ENCODE results near the gene NEMP1. TPM values are rescaled to one million over a fixed set of nuclear protein-coding genes. Genes with fewer than 3 reads are reported as not detected.
"Not testable (repeated sequence)": the region's sequence is repeated elsewhere in the genome, so short reads cannot be mapped to it uniquely, and the experiment has no call there.

NEMP1 gene
- total RNA-seq, 1 experiment from 2014 or later = 23.9 TPM

DNA sequence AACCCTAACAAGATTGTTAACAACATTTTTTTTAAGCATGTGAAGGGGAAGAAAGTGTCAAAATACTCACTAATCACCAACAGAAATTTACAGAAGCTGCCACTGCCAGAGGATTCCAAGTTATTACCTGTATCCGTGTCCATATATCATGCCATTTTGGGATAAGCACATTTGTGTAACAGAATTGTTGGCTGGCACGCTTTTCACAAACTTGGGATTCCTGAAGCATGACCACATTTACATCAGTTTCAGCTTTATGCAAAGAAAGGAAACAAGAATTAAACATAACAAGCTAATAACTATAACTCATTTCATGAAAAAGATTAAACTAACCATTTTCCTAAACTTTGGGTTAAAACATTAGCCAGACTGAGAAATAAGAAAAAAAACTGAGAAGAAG, 5.9 kb downstream of the NEMP1 start:
- no peak for DNase-seq (ENCODE audit: low spot score)
- in situ Hi-C loops (cut with HindIII; ENCODE audit: low sequenced_read_pairs) = no loop called here

- DNase-seq (ENCODE audit: low spot score) = peak; percentile 83
- in situ Hi-C loops (cut with HindIII; ENCODE audit: low sequenced_read_pairs) = no loop called here
Observed at GRCh38 chr12:57069523-57069922, 9.1 kb downstream of the NEMP1 start.

DNA sequence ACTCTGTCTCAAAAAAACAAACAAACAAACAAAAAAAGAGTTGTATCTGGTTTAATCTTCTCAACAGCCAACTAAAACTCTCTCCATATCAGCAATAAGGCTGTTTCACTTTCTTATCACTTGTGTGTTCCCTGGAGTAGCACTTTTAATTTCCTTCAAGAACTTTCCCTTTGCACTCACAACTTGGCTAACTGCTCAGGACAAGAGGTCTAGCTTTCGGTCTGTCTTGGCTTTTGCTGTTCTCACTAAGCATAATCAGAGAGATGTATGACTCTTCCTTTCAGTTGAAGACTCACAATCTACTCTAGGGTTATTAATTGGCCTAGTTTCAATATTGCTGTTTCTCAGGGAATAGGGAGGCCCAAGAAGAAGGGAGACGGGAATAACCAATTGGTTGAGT, 12.3 kb downstream of the NEMP1 start:
- no peak for DNase-seq (ENCODE audit: low spot score)
- in situ Hi-C loops (cut with HindIII; ENCODE audit: low sequenced_read_pairs) = no loop called here

DNA sequence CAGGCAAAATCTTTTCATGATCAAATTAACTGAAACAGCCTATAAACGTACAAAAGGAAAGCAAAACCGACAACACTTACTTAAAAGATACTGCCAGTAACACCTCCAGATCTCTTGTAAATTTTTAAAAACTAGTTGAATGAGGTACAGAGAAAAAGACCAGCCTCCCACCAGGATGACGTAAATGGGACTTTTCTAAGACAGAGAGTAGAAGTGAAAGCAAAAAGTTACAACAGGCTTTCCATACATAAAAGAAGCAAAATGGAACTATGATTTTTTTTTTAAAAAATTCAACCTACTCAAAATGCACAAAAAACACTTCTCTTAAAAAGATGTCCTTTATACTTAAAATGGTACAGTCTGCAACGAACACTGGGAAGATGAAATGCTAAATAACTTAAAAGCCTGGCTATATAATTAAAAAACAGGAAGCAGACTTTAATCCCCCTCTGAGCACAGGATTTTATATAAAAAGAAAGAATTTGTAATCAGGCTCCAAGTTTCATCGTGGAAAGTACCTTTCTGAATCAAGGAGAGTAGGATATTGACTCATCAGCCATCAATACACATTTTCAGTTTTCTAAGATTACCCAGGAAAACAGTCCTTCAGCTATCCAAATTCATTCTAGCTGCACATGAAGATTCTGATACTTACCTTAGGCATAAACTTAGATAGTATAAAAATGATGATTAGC, 14.5 kb downstream of the NEMP1 start:
- in situ Hi-C loops (cut with HindIII; ENCODE audit: low sequenced_read_pairs) = no loop called here
- DNase-seq (ENCODE audit: low spot score) = no peak

DNA sequence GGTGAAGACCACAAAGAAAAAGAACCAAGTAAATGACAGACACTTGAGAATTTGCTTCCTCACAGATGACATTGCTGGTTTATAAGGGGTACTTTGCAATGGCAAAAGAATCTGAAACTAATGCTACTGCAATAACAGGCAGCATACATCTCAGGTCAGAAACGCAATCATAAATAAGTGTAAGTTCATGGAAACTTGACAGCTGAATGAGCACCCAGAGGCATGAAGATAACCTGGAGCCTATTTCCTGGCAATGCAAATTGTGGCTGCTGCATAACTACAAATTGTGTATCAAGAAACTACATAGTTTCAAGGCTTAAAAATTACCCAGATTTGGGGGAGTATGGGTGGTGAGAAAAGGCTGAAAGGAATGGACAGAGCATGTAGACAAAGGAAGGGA, 20.1 kb downstream of the NEMP1 start:
- in situ Hi-C loops (cut with HindIII; ENCODE audit: low sequenced_read_pairs) = no loop called here

GRCh38 chr12:57057067-57057751, 21.4 kb downstream of the NEMP1 start:
- in situ Hi-C loops (cut with HindIII; ENCODE audit: low sequenced_read_pairs) = no loop called here
- DNase-seq (ENCODE audit: low spot score) = no peak

More for the DNA sequence above, 20.1 kb downstream of the NEMP1 start:
- no peak for DNase-seq (ENCODE audit: low spot score)

- in situ Hi-C loops (cut with HindIII; ENCODE audit: low sequenced_read_pairs) = no loop called here
- no peak for DNase-seq (ENCODE audit: low spot score)
Observed at GRCh38 chr12:57055824-57056223, 22.8 kb downstream of the NEMP1 start.

- in situ Hi-C loops (cut with HindIII; ENCODE audit: low sequenced_read_pairs) = not testable (repeated sequence)
Observed at GRCh38 chr12:57053901-57054300, 24.7 kb downstream of the NEMP1 start.

DNA sequence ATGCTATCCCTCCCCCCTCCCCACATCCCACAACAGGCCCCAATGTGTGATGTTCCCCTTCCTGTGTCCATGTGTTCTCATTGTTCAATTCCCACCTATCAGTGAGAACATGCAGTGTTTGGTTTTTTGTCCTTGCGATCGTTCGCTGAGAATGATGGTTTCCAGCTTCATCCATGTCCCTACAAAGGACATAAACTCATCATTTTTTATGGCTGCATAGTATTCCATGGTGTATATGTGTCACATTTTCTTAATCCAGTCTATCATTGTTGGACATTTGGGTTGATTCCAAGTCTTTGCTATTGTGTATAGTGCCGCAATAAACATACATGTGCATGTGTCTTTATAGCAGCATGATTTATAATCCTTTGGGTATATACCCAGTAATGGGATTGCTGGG, 25.4 kb downstream of the NEMP1 start:
- DNase-seq (ENCODE audit: low spot score); in situ Hi-C loops (cut with HindIII; ENCODE audit: low sequenced_read_pairs): not testable (repeated sequence)

More at GRCh38 chr12:57053901-57054300, 24.7 kb downstream of the NEMP1 start:
- not testable (repeated sequence) for DNase-seq (ENCODE audit: low spot score)

- no peak for DNase-seq (ENCODE audit: low spot score)
- in situ Hi-C loops (cut with HindIII; ENCODE audit: low sequenced_read_pairs) = no loop called here
Observed at GRCh38 chr12:57051011-57051410, 27.6 kb downstream of the NEMP1 start.

DNA sequence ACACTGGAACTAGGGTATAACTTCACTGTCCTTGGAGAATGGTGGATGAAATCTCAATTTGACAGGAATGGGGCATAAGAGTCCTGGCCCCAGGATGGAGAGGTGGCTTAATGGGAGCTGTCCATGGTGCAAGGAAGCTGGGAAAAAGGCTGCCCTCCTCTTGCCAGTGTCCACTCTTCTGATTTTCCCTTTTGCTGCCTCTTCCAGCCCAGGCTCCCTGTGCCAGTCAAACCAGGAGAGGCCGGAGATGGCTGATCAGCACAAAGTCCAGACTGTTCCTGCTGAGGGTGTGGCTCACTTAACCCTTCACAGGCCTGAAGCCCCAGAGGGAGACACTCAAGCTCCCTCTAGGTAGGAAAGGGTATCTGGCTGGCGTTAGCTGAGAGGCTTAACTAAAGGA, 28.7 kb downstream of the NEMP1 start, which contains the start of gene MYO1A:
TSS of gene MYO1A (minus strand) at position 240 of the 400 bp plus-strand sequence. CDS start 1,806 bp downstream, outside the sequence.
- in situ Hi-C loops (cut with HindIII; ENCODE audit: low sequenced_read_pairs) = no loop called here
- DNase-seq (ENCODE audit: low spot score) = no peak

DNA sequence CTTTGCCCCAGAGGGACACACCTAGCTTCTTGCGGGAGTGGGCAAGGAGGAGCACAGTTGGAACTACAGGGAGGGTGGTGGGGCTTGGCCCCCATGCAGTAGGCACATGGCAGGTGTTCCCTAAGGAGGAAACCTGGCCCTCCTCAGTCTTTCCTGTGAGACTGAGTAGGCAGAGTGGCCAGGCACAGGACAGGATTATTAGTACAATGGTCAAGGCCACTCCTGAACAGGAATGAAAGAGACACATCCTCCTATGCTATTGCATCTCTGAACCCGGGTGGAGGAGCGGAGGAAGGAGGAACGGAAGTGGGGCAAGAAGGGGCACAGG, 29.5 kb downstream of the NEMP1 start:
- DNase-seq (ENCODE audit: low spot score) = no peak
- in situ Hi-C loops (cut with HindIII; ENCODE audit: low sequenced_read_pairs) = no loop called here

DNA sequence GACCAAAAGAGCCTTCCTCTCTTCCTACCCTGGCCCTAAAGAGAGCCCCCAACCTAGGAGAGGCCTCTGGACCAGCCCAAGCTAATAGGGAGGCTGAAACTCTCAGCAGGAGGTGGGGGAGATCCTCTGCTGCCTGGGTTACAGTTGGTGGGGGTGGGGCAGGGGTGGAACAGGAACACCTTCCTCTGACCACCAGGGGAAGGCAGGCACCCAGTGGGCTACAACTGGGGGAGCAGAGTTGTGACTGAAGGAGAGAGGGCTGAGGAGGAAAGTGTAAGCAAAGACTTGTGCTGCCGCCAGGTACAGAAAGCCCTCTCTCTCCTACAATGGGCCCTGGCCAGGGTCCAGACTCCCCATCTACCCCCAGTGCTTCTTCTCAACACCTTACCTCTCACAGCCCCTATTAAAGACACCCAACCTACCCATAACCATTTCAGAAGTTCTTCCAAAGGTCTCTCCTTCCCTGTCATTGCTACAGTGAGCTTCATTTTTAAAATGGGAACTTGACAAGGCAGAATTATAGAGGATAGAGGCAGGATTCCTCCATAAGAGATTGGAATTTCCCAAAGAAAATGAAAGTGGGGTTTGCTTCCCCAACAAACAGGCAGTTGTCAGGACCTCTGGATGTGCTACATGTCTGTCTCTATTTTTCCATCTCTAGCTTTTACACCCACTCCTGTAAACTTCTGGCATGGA, 30.0 kb downstream of the NEMP1 start:
- in situ Hi-C loops (cut with HindIII; ENCODE audit: low sequenced_read_pairs) = no loop called here
- DNase-seq (ENCODE audit: low spot score) = no peak

- in situ Hi-C loops (cut with HindIII; ENCODE audit: low sequenced_read_pairs) = no loop called here
Observed at GRCh38 chr12:57047981-57048380, 30.6 kb downstream of the NEMP1 start.

GRCh38 chr12:57046947-57047890, 31.4 kb downstream of the NEMP1 start:
- in situ Hi-C loops (cut with HindIII; ENCODE audit: low sequenced_read_pairs) = no loop called here
- no peak for DNase-seq (ENCODE audit: low spot score)

More at GRCh38 chr12:57047981-57048380, 30.6 kb downstream of the NEMP1 start:
- no peak for DNase-seq (ENCODE audit: low spot score)

DNA sequence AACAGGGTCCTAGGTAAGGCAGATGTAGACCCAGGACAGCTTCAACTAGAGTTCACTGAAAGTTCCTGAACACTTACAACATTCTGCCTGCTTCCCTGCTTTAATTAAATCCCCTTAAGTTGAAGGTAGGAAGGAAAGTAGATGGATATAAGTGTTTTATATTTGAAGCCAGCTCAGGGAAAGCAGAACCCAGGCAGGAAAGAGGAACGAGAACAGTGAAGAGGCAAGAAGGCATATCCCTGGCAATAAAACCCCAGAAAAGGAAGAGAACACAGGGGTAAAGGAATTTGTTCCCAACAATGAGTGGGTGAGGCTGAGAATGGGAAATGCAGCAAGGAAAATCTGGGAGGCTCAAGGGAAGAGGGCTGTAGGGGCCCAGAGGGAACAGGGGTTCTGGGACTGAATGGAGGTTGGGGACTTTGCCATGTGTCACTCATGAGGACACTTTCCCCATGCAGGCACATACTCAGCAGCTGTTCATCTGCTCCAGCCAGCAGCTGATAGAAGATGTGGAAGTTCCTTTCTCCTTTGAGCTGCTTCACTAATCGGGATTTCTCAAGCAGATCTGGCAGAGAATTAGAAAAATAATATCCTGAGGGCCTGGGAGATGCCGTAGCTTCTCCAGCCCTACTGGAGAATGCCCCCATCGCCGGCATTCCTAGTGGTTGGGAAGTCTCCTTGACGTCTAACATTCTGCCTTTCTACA, 32.4 kb downstream of the NEMP1 start:
- no peak for DNase-seq (ENCODE audit: low spot score)
- in situ Hi-C loops (cut with HindIII; ENCODE audit: low sequenced_read_pairs) = no loop called here

- in situ Hi-C loops (cut with HindIII; ENCODE audit: low sequenced_read_pairs) = no loop called here
- no peak for DNase-seq (ENCODE audit: low spot score)
Observed at GRCh38 chr12:57044889-57045288, 33.7 kb downstream of the NEMP1 start.

GRCh38 chr12:57044468-57044867, 34.1 kb downstream of the NEMP1 start:
- in situ Hi-C loops (cut with HindIII; ENCODE audit: low sequenced_read_pairs) = no loop called here
- no peak for DNase-seq (ENCODE audit: low spot score)

- DNase-seq (ENCODE audit: low spot score) = no peak
- in situ Hi-C loops (cut with HindIII; ENCODE audit: low sequenced_read_pairs) = no loop called here
Observed at GRCh38 chr12:57042695-57043094, 35.9 kb downstream of the NEMP1 start.
